Measurements from ENCODE around the gene ADNP. TPM values are rescaled to one million over a fixed set of nuclear protein-coding genes. Genes with fewer than 3 reads are reported as not detected.

ADNP gene
- total RNA-seq, 1 donor from 2014 or later, result 75.4 TPM

DNA sequence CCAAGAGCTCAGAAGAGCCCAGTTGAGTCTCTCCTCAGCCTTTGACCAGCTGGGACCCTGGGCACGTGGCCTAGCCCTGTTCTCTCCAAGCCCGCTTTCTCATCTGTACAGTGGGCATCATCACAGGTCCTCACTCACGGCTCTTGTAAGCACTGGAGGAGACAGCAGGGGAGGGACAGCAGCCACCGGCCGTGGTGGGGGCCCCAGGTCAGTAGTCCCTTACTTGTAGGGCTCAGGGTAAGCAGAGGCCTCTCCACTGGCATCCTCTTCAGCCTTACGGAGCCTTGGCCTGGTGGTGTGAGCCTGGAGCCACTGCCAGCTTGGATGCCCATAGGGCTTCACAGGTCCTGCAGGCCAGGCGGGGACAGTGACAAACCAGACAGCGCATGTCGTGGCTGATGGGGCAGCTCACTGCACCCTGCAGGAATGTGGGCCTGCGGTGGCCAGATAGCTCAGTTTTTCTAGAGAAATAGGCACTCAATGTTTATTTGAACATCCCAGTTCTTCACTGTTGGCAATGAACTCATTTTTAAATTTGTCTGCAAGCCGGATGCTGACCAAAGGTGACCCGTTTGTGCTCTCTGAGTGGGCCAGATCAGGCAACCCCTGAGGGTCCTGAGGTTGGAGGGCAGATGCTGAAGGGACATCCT lies 65.1 kb downstream of the ADNP start:
- Mint-ChIP-seq H3K9me3 (no peaks in the 10 kb centered on the region), H3K27me3 (ENCODE audit: insufficient read depth, low read depth) (peaks cover 2% of the 10 kb centered on the region)

DNA sequence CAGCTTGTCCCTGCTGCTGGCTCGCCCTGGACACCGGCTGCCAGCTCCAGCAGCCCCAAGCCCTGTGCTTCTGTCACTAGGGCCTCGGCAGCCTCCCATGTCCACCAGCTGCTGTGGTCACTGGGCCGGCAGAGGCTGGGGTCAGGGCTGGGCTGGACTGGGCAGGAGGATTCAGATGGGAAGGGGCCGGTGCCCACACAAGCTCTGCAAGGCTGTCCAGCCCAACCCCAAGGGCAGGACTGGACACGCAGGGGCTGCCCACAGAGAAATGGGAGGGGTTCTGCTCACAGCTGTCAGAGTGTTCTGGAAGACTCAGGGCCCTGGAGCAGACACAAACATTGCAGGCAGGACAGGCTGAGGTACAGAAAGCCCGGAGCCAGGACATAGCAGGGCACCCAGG lies 65.6 kb downstream of the ADNP start:
- no peak overlapping the region for H2AFZ ChIP-seq (replicated peaks)
- no peak overlapping the region for H3K4me3 Mint-ChIP-seq
- no peaks in the 10 kb centered on the region for H3K79me2 ChIP-seq (ENCODE audit: low read depth)
- H4K20me1 ChIP-seq (ENCODE audit: low read depth), result no peaks in the 10 kb centered on the region
- H3K9me3 ChIP-seq (ENCODE audit: low read depth), result no peaks in the 10 kb centered on the region
- peaks cover 17% of the 10 kb centered on the region for H3K4me1 Mint-ChIP-seq
- DNase-seq (ENCODE audit: low spot score), result no peak
- no peaks in the 10 kb centered on the region for H3K27me3 ChIP-seq
- TF ChIP-seq EZH2 (IDR thresholded peaks at IDR 0.05), result no peak
- TF ChIP-seq, protein P1, sequence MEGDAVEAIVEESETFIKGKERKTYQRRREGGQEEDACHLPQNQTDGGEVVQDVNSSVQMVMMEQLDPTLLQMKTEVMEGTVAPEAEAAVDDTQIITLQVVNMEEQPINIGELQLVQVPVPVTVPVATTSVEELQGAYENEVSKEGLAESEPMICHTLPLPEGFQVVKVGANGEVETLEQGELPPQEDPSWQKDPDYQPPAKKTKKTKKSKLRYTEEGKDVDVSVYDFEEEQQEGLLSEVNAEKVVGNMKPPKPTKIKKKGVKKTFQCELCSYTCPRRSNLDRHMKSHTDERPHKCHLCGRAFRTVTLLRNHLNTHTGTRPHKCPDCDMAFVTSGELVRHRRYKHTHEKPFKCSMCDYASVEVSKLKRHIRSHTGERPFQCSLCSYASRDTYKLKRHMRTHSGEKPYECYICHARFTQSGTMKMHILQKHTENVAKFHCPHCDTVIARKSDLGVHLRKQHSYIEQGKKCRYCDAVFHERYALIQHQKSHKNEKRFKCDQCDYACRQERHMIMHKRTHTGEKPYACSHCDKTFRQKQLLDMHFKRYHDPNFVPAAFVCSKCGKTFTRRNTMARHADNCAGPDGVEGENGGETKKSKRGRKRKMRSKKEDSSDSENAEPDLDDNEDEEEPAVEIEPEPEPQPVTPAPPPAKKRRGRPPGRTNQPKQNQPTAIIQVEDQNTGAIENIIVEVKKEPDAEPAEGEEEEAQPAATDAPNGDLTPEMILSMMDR (IDR thresholded peaks at IDR 0.05), result no peak
- no peak for TF ChIP-seq EZH2phosphoT487 (IDR thresholded peaks at IDR 0.05)
- no peak overlapping the region for H3K27ac Mint-ChIP-seq
- H3K27ac ChIP-seq, result no peak overlapping the region
- no peak overlapping the region for H3K4me3 ChIP-seq
- peaks cover 19% of the 10 kb centered on the region for H3F3A ChIP-seq (ENCODE audit: low read depth)
- no peaks in the 10 kb centered on the region for H3K36me3 ChIP-seq
- H3K36me3 Mint-ChIP-seq, result no peaks in the 10 kb centered on the region
- H3K4me1 ChIP-seq, result peaks cover 27% of the 10 kb centered on the region
- no peaks in the 10 kb centered on the region for H3K27me3 Mint-ChIP-seq (ENCODE audit: insufficient read depth, low read depth)
- no peaks in the 10 kb centered on the region for H3K9me3 Mint-ChIP-seq
- no peak overlapping the region for H3K4me2 ChIP-seq
- H3K9ac ChIP-seq, result no peak overlapping the region

More for the DNA sequence above, 65.1 kb downstream of the ADNP start:
- no peak overlapping the region for H3K27ac Mint-ChIP-seq
- no peak overlapping the region for H3K4me3 Mint-ChIP-seq
- Histone ChIP-seq H3K27me3 (no peaks in the 10 kb centered on the region), H3K4me3 (no peak overlapping the region), H2AFZ (replicated peaks) (no peak overlapping the region), H3K27ac (no peak overlapping the region), H3K9me3 (ENCODE audit: low read depth) (no peaks in the 10 kb centered on the region), H3K9ac (no peak overlapping the region), H3K79me2 (ENCODE audit: low read depth) (no peaks in the 10 kb centered on the region), H4K20me1 (ENCODE audit: low read depth) (no peaks in the 10 kb centered on the region), H3K4me1 (peaks cover 24% of the 10 kb centered on the region), H3K4me2 (no peak overlapping the region), H3K36me3 (no peaks in the 10 kb centered on the region), H3F3A (ENCODE audit: low read depth) (peaks cover 23% of the 10 kb centered on the region)
- TF ChIP-seq EZH2 (IDR thresholded peaks at IDR 0.05), result no peak
- H3K4me1 Mint-ChIP-seq, result peaks cover 17% of the 10 kb centered on the region
- no peaks in the 10 kb centered on the region for H3K36me3 Mint-ChIP-seq
- no peak for DNase-seq (ENCODE audit: low spot score)

DNA sequence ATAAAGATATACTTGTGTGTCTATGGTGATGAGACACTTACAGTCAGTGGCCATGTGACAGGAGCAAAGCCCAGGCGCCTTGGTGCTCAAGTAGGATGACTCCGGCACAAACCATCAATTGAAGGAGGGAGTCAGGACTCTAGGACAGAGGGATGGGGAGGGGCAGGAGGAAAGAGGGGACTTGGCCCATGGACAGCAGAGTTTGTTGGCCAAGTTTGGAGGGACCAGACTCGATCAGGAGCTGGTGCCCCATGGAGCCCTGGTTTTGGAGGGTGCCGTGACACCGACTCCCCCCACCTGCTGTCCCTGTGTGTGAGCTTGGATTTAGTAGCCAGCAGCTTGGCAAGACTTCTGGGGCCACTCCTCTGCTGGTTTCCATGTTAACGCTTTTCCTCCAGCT lies 66.1 kb downstream of the ADNP start:
- H3K27me3 Mint-ChIP-seq (ENCODE audit: insufficient read depth, low read depth), result no peaks in the 10 kb centered on the region
- Histone ChIP-seq H3K9ac (no peak overlapping the region), H2AFZ (replicated peaks) (no peak overlapping the region), H3K36me3 (no peaks in the 10 kb centered on the region), H3K4me1 (peaks cover 22% of the 10 kb centered on the region), H3F3A (ENCODE audit: low read depth) (peaks cover 14% of the 10 kb centered on the region), H3K79me2 (ENCODE audit: low read depth) (no peaks in the 10 kb centered on the region), H3K4me2 (no peak overlapping the region), H3K4me3 (no peak overlapping the region), H3K9me3 (ENCODE audit: low read depth) (no peaks in the 10 kb centered on the region), H3K27ac (no peak overlapping the region), H4K20me1 (ENCODE audit: low read depth) (no peaks in the 10 kb centered on the region), H3K27me3 (no peaks in the 10 kb centered on the region)
- H3K27ac Mint-ChIP-seq, result no peak overlapping the region
- no peaks in the 10 kb centered on the region for H3K36me3 Mint-ChIP-seq
- TF ChIP-seq EZH2 (IDR thresholded peaks at IDR 0.05), result no peak
- TF ChIP-seq EZH2phosphoT487 (IDR thresholded peaks at IDR 0.05), result no peak
- TF ChIP-seq, protein P1 (IDR thresholded peaks at IDR 0.05), result no peak
- no peak for DNase-seq (ENCODE audit: low spot score)
- peaks cover 15% of the 10 kb centered on the region for H3K4me1 Mint-ChIP-seq
- H3K4me3 Mint-ChIP-seq, result no peak overlapping the region
- H3K9me3 Mint-ChIP-seq, result no peaks in the 10 kb centered on the region

DNA sequence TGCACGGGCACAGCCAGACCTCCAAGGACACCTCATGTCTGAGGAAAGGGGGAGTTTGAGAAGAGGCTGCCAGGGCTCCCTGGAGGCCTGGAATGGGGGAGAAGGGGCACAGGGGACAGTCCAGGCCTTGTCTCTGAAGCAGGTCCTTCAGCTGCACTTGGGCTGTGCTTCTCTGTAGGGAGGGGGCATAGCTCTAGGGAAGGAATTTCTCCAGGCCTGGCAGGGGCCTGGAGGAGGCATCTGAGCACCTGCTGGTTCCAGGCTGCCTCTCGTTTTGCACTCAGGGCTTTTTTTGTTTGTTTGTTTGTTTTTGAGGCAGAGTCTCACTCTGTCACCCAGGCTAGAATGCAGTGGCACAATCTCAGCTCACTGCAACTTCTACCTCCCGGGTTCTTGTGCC lies 68.7 kb downstream of the ADNP start:
- peaks cover 12% of the 10 kb centered on the region for H3K4me1 Mint-ChIP-seq
- TF ChIP-seq EZH2phosphoT487 (IDR thresholded peaks at IDR 0.05), result no peak
- no peaks in the 10 kb centered on the region for H3K36me3 ChIP-seq
- no peak overlapping the region for H3K4me3 ChIP-seq
- H3K27ac ChIP-seq, result peak overlapping the region; percentile 23
- H3K4me2 ChIP-seq, result no peak overlapping the region
- no peaks in the 10 kb centered on the region for H3K36me3 Mint-ChIP-seq
- H3F3A ChIP-seq (ENCODE audit: low read depth), result peaks cover 2% of the 10 kb centered on the region
- no peaks in the 10 kb centered on the region for H4K20me1 ChIP-seq (ENCODE audit: low read depth)
- H2AFZ ChIP-seq (replicated peaks), result no peak overlapping the region
- no peak overlapping the region for H3K27ac Mint-ChIP-seq
- H3K79me2 ChIP-seq (ENCODE audit: low read depth), result no peaks in the 10 kb centered on the region
- no peak for DNase-seq (ENCODE audit: low spot score)
- H3K9ac ChIP-seq, result no peak overlapping the region
- H3K9me3 ChIP-seq (ENCODE audit: low read depth), result no peaks in the 10 kb centered on the region
- peaks cover 21% of the 10 kb centered on the region for H3K4me1 ChIP-seq
- H3K4me3 Mint-ChIP-seq, result no peak overlapping the region
- H3K9me3 Mint-ChIP-seq, result no peaks in the 10 kb centered on the region
- H3K27me3 ChIP-seq, result no peaks in the 10 kb centered on the region
- H3K27me3 Mint-ChIP-seq (ENCODE audit: insufficient read depth, low read depth), result peaks cover 7% of the 10 kb centered on the region
